Thoracic aorta (tissue), 2 donors: ENCODE data around the gene SUSD4. TPM values are rescaled to one million over a fixed set of nuclear protein-coding genes. Genes with fewer than 3 reads are reported as not detected.

Source experiments
- ATAC-seq: fragments of 150-250 bp; one replicate; pipeline ENCODE4 v1.8.0; 2017; ENCODE audit warnings: low read depth; ENCODE audit not compliant: insufficient number of reproducible peaks, low FRiP score
- DNase-seq: peaks from one replicate; pipeline ENCODE4 v3.0.0-alpha.2; 2020; ENCODE audit warnings: low spot score
- H3K27ac ChIP-seq, 2 donors: fragments of 200-600 bp; sonication (generic); 1 replicate in 1 of 2; 2 replicates in 1 of 2; pipeline ENCODE4 v1.5.1; 2016; ENCODE audit warnings: mild to moderate bottlenecking in 2 of 2, moderate library complexity in 2 of 2
- H3K27me3 ChIP-seq: fragments of 200-600 bp; sonication (generic); replicated peaks from 2 replicates; pipeline ENCODE4 v1.6.0; 2016; ENCODE audit warnings: mild to moderate bottlenecking; ENCODE audit not compliant: insufficient read depth
- H3K36me3 ChIP-seq: fragments of 200-600 bp; sonication (generic); one replicate; pipeline ENCODE4 v1.5.1; 2016
- H3K4me1 ChIP-seq, 2 donors: fragments of 200-600 bp; sonication (generic); 1 replicate in 1 of 2; 2 replicates in 1 of 2; pipeline versions ENCODE4 v1.5.1 to v1.6.0; 2016; ENCODE audit warnings: low read depth in 2 of 2, mild to moderate bottlenecking in 1 of 2; ENCODE audit not compliant: control insufficient read depth in 1 of 2
- H3K4me3 ChIP-seq: fragments of 200-600 bp; sonication (generic); 2 replicates; pipeline ENCODE4 v1.5.1; 2016; ENCODE audit warnings: mild to moderate bottlenecking
- H3K9me3 ChIP-seq: fragments of 200-600 bp; sonication (generic); 2 replicates; pipeline ENCODE4 v1.5.1; 2016
- total RNA-seq, 2 donors: library from RNA; depleted of rRNA; stranded (reverse); fragments of >200 nt; gene quantifications; one replicate each; pipeline versions ENCODE4 v1.1.0 to v1.2.3, GENCODE V29; 2016
- TF ChIP-seq, protein P1 (sequence below): fragments of 200-600 bp; sonication (generic); IDR thresholded peaks from one replicate; pipeline ENCODE4 v1.5.1; 2019; ENCODE audit warnings: antibody characterized with exemption

SUSD4 gene
- total RNA-seq, 2 donors from 2014 or later, result 1.6 TPM; not detected in 1

DNA sequence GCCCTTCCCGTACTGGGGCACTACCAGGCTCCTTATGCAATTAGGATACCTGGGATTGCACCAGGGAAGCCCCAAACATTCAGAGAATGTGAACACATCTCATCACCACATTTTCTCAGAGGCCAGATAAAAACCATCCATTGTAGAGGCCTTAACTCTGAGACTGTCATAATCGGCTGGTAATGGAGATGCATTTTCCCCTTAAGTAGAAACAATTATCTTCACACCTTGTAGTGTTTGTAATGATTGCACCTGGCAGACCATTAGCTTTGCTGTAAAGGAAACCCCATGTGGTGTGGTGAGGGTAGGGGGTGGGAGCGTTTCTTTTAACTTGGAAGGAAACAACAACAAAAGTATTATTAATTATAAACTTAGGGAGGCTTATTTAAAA is 131.0 kb downstream of the SUSD4 start:
- Histone ChIP-seq H3K36me3 (no peaks in the 10 kb centered on the region), H3K27me3 (no peaks in the 10 kb centered on the region), H3K27ac (peak overlapping the region in 1 of 2 donors; percentile 71), H3K4me1 (peaks cover 13 to 19% of the 10 kb centered on the region in 2 donors), H3K4me3 (no peak overlapping the region), H3K9me3 (peaks cover 2% of the 10 kb centered on the region)
- DNase-seq, result no peak
- no peak for ATAC-seq
- TF ChIP-seq, protein P1, sequence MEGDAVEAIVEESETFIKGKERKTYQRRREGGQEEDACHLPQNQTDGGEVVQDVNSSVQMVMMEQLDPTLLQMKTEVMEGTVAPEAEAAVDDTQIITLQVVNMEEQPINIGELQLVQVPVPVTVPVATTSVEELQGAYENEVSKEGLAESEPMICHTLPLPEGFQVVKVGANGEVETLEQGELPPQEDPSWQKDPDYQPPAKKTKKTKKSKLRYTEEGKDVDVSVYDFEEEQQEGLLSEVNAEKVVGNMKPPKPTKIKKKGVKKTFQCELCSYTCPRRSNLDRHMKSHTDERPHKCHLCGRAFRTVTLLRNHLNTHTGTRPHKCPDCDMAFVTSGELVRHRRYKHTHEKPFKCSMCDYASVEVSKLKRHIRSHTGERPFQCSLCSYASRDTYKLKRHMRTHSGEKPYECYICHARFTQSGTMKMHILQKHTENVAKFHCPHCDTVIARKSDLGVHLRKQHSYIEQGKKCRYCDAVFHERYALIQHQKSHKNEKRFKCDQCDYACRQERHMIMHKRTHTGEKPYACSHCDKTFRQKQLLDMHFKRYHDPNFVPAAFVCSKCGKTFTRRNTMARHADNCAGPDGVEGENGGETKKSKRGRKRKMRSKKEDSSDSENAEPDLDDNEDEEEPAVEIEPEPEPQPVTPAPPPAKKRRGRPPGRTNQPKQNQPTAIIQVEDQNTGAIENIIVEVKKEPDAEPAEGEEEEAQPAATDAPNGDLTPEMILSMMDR, result no peak

GRCh38 chr1:223231581-223231980 is 132.4 kb downstream of the SUSD4 start:
- DNase-seq, result no peak
- TF ChIP-seq, protein P1, result no peak
- Histone ChIP-seq H3K27ac (no peak overlapping the region), H3K9me3 (no peaks in the 10 kb centered on the region), H3K27me3 (no peaks in the 10 kb centered on the region), H3K36me3 (no peaks in the 10 kb centered on the region), H3K4me3 (no peak overlapping the region), H3K4me1 (peaks cover 13 to 19% of the 10 kb centered on the region in 2 donors)
- ATAC-seq, result no peak

GRCh38 chr1:223231011-223231572 is 132.9 kb downstream of the SUSD4 start:
- Histone ChIP-seq H3K27ac (no peak overlapping the region), H3K4me1 (peaks cover 13 to 19% of the 10 kb centered on the region in 2 donors), H3K9me3 (no peaks in the 10 kb centered on the region), H3K27me3 (no peaks in the 10 kb centered on the region), H3K4me3 (no peak overlapping the region), H3K36me3 (no peaks in the 10 kb centered on the region)
- no peak for DNase-seq
- ATAC-seq, result no peak
- TF ChIP-seq, protein P1, result no peak

DNA sequence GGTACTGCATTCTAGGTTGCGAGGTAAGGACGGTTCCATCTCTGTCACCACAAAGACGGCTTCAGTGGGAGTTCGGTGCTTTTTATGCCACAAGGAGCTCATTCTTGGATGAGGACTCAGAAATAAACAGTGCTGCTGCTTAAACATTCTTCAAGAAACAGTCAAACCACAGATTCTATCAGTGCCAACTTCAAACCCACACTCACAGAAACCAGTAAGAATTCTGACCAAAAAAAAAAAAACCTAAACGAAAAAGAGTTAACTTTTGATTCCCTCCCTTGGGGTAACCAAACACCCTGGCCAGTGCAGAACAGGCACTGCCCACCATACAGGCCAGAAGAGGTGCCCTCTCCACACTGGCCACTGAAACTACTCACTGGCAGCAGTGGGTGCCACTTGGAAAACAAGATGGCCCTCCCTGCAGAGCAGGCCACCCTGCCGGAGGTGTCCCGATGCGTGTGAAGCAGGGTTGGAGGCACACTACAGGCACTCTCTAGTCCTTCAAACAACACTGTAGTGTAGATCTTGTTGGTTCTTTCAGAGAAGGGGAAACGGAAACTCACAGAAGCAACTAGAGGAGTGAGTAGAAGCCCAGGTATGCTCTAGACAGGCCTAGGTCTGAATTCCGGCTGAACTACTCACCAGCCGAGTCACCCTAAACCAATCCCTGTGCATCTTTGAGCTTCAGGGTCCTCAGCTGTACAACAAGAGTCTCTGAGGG is 133.7 kb downstream of the SUSD4 start:
- H3K36me3 ChIP-seq, result no peaks in the 10 kb centered on the region
- no peaks in the 10 kb centered on the region for H3K27me3 ChIP-seq
- no peak for DNase-seq
- no peak for ATAC-seq
- H3K9me3 ChIP-seq, result no peaks in the 10 kb centered on the region
- H3K27ac ChIP-seq, result no peak overlapping the region
- H3K4me1 ChIP-seq, result peaks cover 13 to 19% of the 10 kb centered on the region in 2 donors
- TF ChIP-seq, protein P1, result no peak
- H3K4me3 ChIP-seq, result no peak overlapping the region

- no peak overlapping the region for H3K4me3 ChIP-seq
- DNase-seq, result no peak
- ATAC-seq, result no peak
- H3K4me1 ChIP-seq, result peaks cover 13 to 18% of the 10 kb centered on the region in 2 donors
- TF ChIP-seq, protein P1, result no peak
- H3K9me3 ChIP-seq, result no peaks in the 10 kb centered on the region
- H3K27me3 ChIP-seq, result no peaks in the 10 kb centered on the region
- no peak overlapping the region for H3K27ac ChIP-seq
- H3K36me3 ChIP-seq, result no peaks in the 10 kb centered on the region
Observed at GRCh38 chr1:223229756-223230155, 134.2 kb downstream of the SUSD4 start.
